Stimulated activated CD8-positive, alpha-beta memory T cell treated with anti-CD3 and anti-CD28 coated beads, Interleukin-4, amount 100 ng/mL, for 1 hour (primary cell): ENCODE data around the gene ANXA2R.
A peak's percentile ranks its signal among the peaks of the same experiment; 100 is the strongest.
"Not testable (repeated sequence)": the region's sequence is repeated elsewhere in the genome, so short reads cannot be mapped to it uniquely, and the experiment has no call there.

ENCODE experiments used
- DNase-seq, 2 donors: peaks; one replicate each; pipeline ENCODE4 v3.0.0-alpha.2; 2020; ENCODE audit warnings: low read depth in 2 of 2, low spot score in 1 of 2

The ANXA2R gene

GRCh38 chr5:43036409-43036808 is 3.7 kb downstream of the ANXA2R start:
- no peak for DNase-seq

GRCh38 chr5:43034591-43034968 is 5.5 kb downstream of the ANXA2R start:
- no peak for DNase-seq

- DNase-seq: no peak
Observed at GRCh38 chr5:43033841-43034590, 6.1 kb downstream of the ANXA2R start.

- DNase-seq: no peak
Observed at GRCh38 chr5:43027054-43027785, 12.9 kb downstream of the ANXA2R start.

GRCh38 chr5:43025184-43025950 is 14.8 kb downstream of the ANXA2R start:
- DNase-seq: not testable (repeated sequence)

- DNase-seq: no peak
Observed at GRCh38 chr5:43024217-43024616, 15.9 kb downstream of the ANXA2R start.

GRCh38 chr5:43021151-43021550 is 19.0 kb downstream of the ANXA2R start:
- DNase-seq: no peak

GRCh38 chr5:43020399-43020746 is 19.7 kb downstream of the ANXA2R start:
- no peak for DNase-seq

GRCh38 chr5:43019614-43020398 is 20.3 kb downstream of the ANXA2R start:
- DNase-seq: peak in 1 of 2 donors; percentile 69

- peak in 1 of 2 donors; percentile 21 for DNase-seq
Observed at GRCh38 chr5:43019291-43019613, 20.9 kb downstream of the ANXA2R start.

- DNase-seq: peak in 1 of 2 donors; percentile 14
Observed at GRCh38 chr5:43017428-43017815, 22.7 kb downstream of the ANXA2R start.

GRCh38 chr5:43016217-43016779 is 23.8 kb downstream of the ANXA2R start:
- DNase-seq: no peak

GRCh38 chr5:43014522-43014921 is 25.6 kb downstream of the ANXA2R start:
- no peak for DNase-seq

- no peak for DNase-seq
Observed at GRCh38 chr5:43010935-43011315, 29.2 kb downstream of the ANXA2R start.

GRCh38 chr5:43008363-43009153 is 31.6 kb downstream of the ANXA2R start:
- DNase-seq: peak; percentile 68 to 85

GRCh38 chr5:43007911-43008362 is 32.2 kb downstream of the ANXA2R start:
- DNase-seq: peak; percentile 61 to 70

- DNase-seq: peak in 1 of 2 donors; percentile 62
Observed at GRCh38 chr5:43007246-43007910, 32.7 kb downstream of the ANXA2R start.

- DNase-seq: no peak
Observed at GRCh38 chr5:43006424-43007202, 33.5 kb downstream of the ANXA2R start.

GRCh38 chr5:43005031-43005430 is 35.1 kb downstream of the ANXA2R start:
- no peak for DNase-seq
